ENCODE data around the gene MAT2A.

The MAT2A gene

DNA sequence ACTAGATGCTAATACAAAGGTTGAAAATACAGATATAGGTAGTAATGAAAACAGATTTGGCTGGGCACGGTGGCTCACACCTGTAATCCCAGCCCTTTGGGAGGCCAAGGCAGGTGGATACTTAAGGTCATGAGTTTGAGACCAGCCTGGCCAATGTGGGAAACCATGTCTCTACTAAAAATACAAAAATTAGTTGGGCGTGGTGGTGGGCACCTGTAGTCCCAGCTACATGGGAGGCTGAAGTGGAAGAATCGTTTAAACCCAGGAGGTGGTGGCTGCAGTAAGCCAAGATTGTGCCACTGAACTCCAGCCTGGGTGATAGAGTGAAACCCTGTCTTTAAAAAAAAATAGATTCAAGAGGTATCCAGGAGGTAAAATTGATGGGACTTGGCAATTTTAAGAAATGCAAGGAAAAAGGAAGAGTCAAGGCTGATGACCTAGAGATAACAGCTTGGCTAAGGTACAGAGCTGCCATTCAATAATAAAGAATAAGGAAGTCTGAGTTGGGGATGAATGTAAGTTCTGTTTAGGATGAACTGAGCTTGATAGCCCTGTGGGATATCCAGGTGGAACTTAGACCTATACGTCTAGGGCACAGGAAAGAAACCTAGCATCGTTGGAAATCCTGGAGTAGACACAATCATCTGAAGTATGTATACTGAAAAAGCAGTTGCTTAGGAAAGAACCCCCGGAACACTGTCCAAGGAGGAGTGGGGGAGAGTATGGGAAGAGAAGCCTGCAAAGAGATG lies 9.1 kb downstream of the MAT2A start:
- no CpG with 5 or more reads among the region's 6 CpGs for WGBS (ENCODE audit: insufficient coverage, insufficient read length)
- no peak for DNase-seq (ENCODE audit: low read depth, low spot score)
- Histone ChIP-seq H3K4me3 (ENCODE audit: low read length) (no peak overlapping the region), H3K4me1 (ENCODE audit: control insufficient read depth, insufficient read depth, low read length) (no peaks in the 10 kb centered on the region), H3K27me3 (ENCODE audit: control insufficient read depth, insufficient read depth, low read length) (no peaks in the 10 kb centered on the region), H3K9me3 (ENCODE audit: control insufficient read depth, insufficient read depth, low read length) (no peaks in the 10 kb centered on the region), H3K36me3 (ENCODE audit: control insufficient read depth, insufficient read depth, low read length) (peaks cover 22% of the 10 kb centered on the region; the same call in 1 of the 2 replicates), H3K27ac (ENCODE audit: low read length) (no peak overlapping the region)

DNA sequence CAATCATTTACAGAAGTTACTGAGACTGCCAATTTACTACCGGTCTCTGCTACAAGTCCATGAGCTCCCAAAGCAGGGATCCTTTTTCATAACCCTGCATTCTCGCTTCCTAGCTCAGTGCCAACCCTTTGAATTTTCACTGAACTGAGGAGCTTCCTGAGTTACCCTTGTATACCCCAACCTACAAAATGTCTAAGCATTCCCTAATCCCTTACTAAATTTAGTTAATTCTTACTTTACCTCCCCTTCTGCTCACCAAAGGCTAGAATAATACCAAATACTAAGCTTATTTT lies 9.6 kb downstream of the MAT2A start:
- Histone ChIP-seq H3K4me3 (ENCODE audit: low read length) (no peak overlapping the region), H3K27ac (ENCODE audit: low read length) (no peak overlapping the region), H3K9me3 (ENCODE audit: control insufficient read depth, insufficient read depth, low read length) (no peaks in the 10 kb centered on the region), H3K36me3 (ENCODE audit: control insufficient read depth, insufficient read depth, low read length) (peaks cover 20% of the 10 kb centered on the region; the same call in 1 of the 2 replicates), H3K27me3 (ENCODE audit: control insufficient read depth, insufficient read depth, low read length) (no peaks in the 10 kb centered on the region), H3K4me1 (ENCODE audit: control insufficient read depth, insufficient read depth, low read length) (no peaks in the 10 kb centered on the region)
- DNase-seq (ENCODE audit: low read depth, low spot score), result no peak
- no CpG with 5 or more reads among the region's 2 CpGs for WGBS (ENCODE audit: insufficient coverage, insufficient read length)

- Histone ChIP-seq H3K9me3 (ENCODE audit: control insufficient read depth, insufficient read depth, low read length) (no peaks in the 10 kb centered on the region), H3K4me3 (ENCODE audit: low read length) (no peak overlapping the region), H3K36me3 (ENCODE audit: control insufficient read depth, insufficient read depth, low read length) (peaks cover 19% of the 10 kb centered on the region; the same call in 1 of the 2 replicates), H3K27ac (ENCODE audit: low read length) (no peak overlapping the region), H3K27me3 (ENCODE audit: control insufficient read depth, insufficient read depth, low read length) (no peaks in the 10 kb centered on the region), H3K4me1 (ENCODE audit: control insufficient read depth, insufficient read depth, low read length) (no peaks in the 10 kb centered on the region)
- no peak for DNase-seq (ENCODE audit: low read depth, low spot score)
- WGBS (ENCODE audit: insufficient coverage, insufficient read length), result no CpG with 5 or more reads among the region's 10 CpGs
Measured at GRCh38 chr2:85549095-85549494, 10.1 kb downstream of the MAT2A start.

- H3K27ac ChIP-seq (ENCODE audit: low read length), result no peak overlapping the region
- peaks cover 20% of the 10 kb centered on the region; the same call in 1 of the 2 replicates for H3K36me3 ChIP-seq (ENCODE audit: control insufficient read depth, insufficient read depth, low read length)
Measured at GRCh38 chr2:85549826-85550225, 10.9 kb downstream of the MAT2A start.

DNA sequence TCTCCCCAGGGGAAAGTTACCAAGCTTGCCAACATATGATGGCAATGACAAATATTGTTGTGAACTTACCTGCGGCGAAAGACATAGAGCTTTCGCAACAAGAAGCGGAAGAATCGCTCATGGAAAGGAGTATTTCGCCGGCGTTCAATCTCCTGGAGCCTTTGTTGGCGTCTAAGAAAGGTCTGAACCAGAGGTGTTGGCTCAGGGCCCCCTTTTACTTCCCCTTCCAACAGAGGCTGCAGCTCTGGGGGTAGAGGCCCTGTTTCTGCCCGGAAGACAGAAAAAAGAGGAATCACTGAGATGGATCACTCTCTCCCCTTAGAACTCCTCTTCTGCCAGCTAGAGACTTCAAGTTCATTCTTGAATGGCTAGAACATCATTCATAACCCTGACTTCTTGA lies 11.5 kb downstream of the MAT2A start:
- Histone ChIP-seq H3K9me3 (ENCODE audit: control insufficient read depth, insufficient read depth, low read length) (no peaks in the 10 kb centered on the region), H3K4me1 (ENCODE audit: control insufficient read depth, insufficient read depth, low read length) (no peaks in the 10 kb centered on the region), H3K27me3 (ENCODE audit: control insufficient read depth, insufficient read depth, low read length) (no peaks in the 10 kb centered on the region), H3K36me3 (ENCODE audit: control insufficient read depth, insufficient read depth, low read length) (peaks cover 23% of the 10 kb centered on the region; the same call in 1 of the 2 replicates), H3K4me3 (ENCODE audit: low read length) (no peak overlapping the region), H3K27ac (ENCODE audit: low read length) (no peak overlapping the region)
- no peak for DNase-seq (ENCODE audit: low read depth, low spot score)
- no CpG with 5 or more reads among the region's 10 CpGs for WGBS (ENCODE audit: insufficient coverage, insufficient read length)

More at GRCh38 chr2:85549826-85550225, 10.9 kb downstream of the MAT2A start:
- Histone ChIP-seq H3K4me1 (ENCODE audit: control insufficient read depth, insufficient read depth, low read length) (no peaks in the 10 kb centered on the region), H3K27me3 (ENCODE audit: control insufficient read depth, insufficient read depth, low read length) (no peaks in the 10 kb centered on the region), H3K9me3 (ENCODE audit: control insufficient read depth, insufficient read depth, low read length) (no peaks in the 10 kb centered on the region), H3K4me3 (ENCODE audit: low read length) (no peak overlapping the region)
- no CpG with 5 or more reads among the region's 4 CpGs for WGBS (ENCODE audit: insufficient coverage, insufficient read length)
- no peak for DNase-seq (ENCODE audit: low read depth, low spot score)

DNA sequence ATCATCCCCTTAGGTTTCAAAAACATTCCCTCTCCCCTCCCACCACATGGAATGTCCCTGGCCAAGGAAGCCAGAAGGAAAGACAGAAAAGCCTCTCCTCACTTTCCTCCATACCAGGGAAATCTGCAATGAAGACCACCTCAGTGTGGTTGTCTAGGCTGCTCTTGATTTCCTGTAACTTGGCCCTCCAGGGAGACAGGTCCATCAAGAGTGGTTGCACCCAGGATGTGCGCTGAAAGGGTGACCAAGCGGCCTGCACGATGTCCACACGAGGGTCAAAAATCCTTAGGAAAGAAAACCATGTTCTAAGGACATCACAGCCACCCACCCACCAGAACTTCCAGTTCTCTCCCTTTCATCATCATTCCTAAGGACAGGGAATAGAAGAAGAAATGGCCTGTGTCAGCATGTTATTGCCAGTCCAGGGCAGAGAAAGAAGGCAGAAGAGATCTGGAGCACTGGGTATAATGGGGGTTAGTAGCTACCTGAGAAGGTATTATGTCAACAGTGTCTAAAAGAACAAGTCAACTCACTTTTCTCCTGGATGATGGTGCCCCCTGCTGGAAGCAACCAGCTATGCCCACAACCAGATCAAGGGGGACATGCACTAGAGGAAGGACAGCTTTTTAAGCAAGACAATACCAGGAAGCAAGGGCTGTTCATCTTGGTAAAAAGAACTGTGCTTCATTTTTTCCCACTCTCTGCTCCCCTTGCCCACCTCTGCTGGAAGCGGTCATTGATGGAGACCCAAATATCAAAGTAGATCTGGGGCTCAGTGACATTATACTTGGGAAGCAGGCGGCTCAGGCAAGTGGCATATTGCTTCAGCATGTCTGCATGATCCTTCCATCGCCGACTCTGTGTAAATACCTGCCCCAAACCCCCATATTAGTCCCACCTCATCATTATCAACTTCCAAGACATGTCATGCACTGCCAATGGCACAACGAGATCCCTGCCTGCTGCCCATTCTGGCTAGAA lies 13.0 kb downstream of the MAT2A start:
- Histone ChIP-seq H3K9me3 (ENCODE audit: control insufficient read depth, insufficient read depth, low read length) (no peaks in the 10 kb centered on the region), H3K4me1 (ENCODE audit: control insufficient read depth, insufficient read depth, low read length) (no peaks in the 10 kb centered on the region), H3K4me3 (ENCODE audit: low read length) (no peak overlapping the region), H3K27me3 (ENCODE audit: control insufficient read depth, insufficient read depth, low read length) (no peaks in the 10 kb centered on the region), H3K36me3 (ENCODE audit: control insufficient read depth, insufficient read depth, low read length) (peaks cover 23% of the 10 kb centered on the region; the same call in 1 of the 2 replicates), H3K27ac (ENCODE audit: low read length) (no peak overlapping the region)
- DNase-seq (ENCODE audit: low read depth, low spot score), result no peak
- no CpG with 5 or more reads among the region's 9 CpGs for WGBS (ENCODE audit: insufficient coverage, insufficient read length)

GRCh38 chr2:85553184-85553583 lies 14.2 kb downstream of the MAT2A start:
- DNase-seq (ENCODE audit: low read depth, low spot score), result no peak
- H3K36me3 ChIP-seq (ENCODE audit: control insufficient read depth, insufficient read depth, low read length), result peaks cover 24% of the 10 kb centered on the region; the same call in 1 of the 2 replicates

DNA sequence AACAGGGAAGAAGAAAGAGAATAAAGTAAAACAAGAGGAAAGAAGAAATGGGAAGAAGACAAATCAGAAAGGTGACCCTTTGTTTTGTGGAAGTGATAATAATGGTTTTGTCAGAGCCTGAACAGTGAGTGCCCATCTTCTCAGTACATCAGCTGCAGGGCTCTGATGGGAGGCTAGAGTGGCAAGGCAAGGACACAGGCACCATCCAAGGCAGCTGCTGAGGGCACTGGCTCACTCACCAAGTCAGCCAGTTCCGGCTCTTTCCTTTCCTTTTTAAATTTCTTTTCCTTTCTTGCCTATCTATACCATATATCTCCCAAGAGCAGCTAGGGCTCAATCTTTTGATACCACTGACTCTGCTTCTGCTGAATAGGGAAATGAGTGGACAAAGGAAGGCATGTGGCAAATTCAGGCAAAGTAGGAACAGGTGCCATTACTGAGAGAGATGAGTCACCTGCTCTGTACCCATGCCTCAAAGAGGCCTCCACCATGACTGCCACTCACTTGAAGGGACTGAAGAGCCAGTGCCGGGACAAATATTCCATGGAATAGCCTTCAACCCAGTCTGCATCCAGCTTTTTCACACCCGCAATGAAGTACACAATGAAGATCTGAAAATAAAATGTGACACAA lies 16.1 kb downstream of the MAT2A start:
- no peak overlapping the region for H3K4me3 ChIP-seq (ENCODE audit: low read length)
- no CpG with 5 or more reads among the region's 3 CpGs for WGBS (ENCODE audit: insufficient coverage, insufficient read length)
- H3K9me3 ChIP-seq (ENCODE audit: control insufficient read depth, insufficient read depth, low read length), result no peaks in the 10 kb centered on the region
- H3K27ac ChIP-seq (ENCODE audit: low read length), result no peak overlapping the region
- H3K27me3 ChIP-seq (ENCODE audit: control insufficient read depth, insufficient read depth, low read length), result no peaks in the 10 kb centered on the region
- DNase-seq (ENCODE audit: low read depth, low spot score), result no peak
- H3K4me1 ChIP-seq (ENCODE audit: control insufficient read depth, insufficient read depth, low read length), result no peaks in the 10 kb centered on the region
- H3K36me3 ChIP-seq (ENCODE audit: control insufficient read depth, insufficient read depth, low read length), result peaks cover 25% of the 10 kb centered on the region; the same call in 1 of the 2 replicates

More at GRCh38 chr2:85553184-85553583, 14.2 kb downstream of the MAT2A start:
- Histone ChIP-seq H3K27me3 (ENCODE audit: control insufficient read depth, insufficient read depth, low read length) (no peaks in the 10 kb centered on the region), H3K4me1 (ENCODE audit: control insufficient read depth, insufficient read depth, low read length) (no peaks in the 10 kb centered on the region), H3K27ac (ENCODE audit: low read length) (no peak overlapping the region), H3K9me3 (ENCODE audit: control insufficient read depth, insufficient read depth, low read length) (no peaks in the 10 kb centered on the region), H3K4me3 (ENCODE audit: low read length) (no peak overlapping the region)
- WGBS (ENCODE audit: insufficient coverage, insufficient read length), result no CpG with 5 or more reads among the region's 6 CpGs

- Histone ChIP-seq H3K4me3 (ENCODE audit: low read length) (no peak overlapping the region), H3K27me3 (ENCODE audit: control insufficient read depth, insufficient read depth, low read length) (no peaks in the 10 kb centered on the region), H3K4me1 (ENCODE audit: control insufficient read depth, insufficient read depth, low read length) (no peaks in the 10 kb centered on the region), H3K9me3 (ENCODE audit: control insufficient read depth, insufficient read depth, low read length) (no peaks in the 10 kb centered on the region), H3K27ac (ENCODE audit: low read length) (no peak overlapping the region), H3K36me3 (ENCODE audit: control insufficient read depth, insufficient read depth, low read length) (peaks cover 12% of the 10 kb centered on the region; the same call in 1 of the 2 replicates)
- WGBS (ENCODE audit: insufficient coverage, insufficient read length), result no CpG with 5 or more reads among the region's 5 CpGs
- DNase-seq (ENCODE audit: low read depth, low spot score), result no peak
Measured at GRCh38 chr2:85557130-85557529, 18.2 kb downstream of the MAT2A start.

- Histone ChIP-seq H3K4me3 (ENCODE audit: low read length) (no peak overlapping the region), H3K27me3 (ENCODE audit: control insufficient read depth, insufficient read depth, low read length) (no peaks in the 10 kb centered on the region), H3K9me3 (ENCODE audit: control insufficient read depth, insufficient read depth, low read length) (no peaks in the 10 kb centered on the region), H3K36me3 (ENCODE audit: control insufficient read depth, insufficient read depth, low read length) (peaks cover 12% of the 10 kb centered on the region; the same call in 1 of the 2 replicates), H3K4me1 (ENCODE audit: control insufficient read depth, insufficient read depth, low read length) (no peaks in the 10 kb centered on the region), H3K27ac (ENCODE audit: low read length) (no peak overlapping the region)
- DNase-seq (ENCODE audit: low read depth, low spot score), result no peak
- WGBS (ENCODE audit: insufficient coverage, insufficient read length), result no CpG with 5 or more reads among the region's 1 CpG
Measured at GRCh38 chr2:85558160-85558559, 19.2 kb downstream of the MAT2A start.

All from iPS DF 6.9 (cell line).